ENCODE results near the gene RHBDD1.

The RHBDD1 gene

DNA sequence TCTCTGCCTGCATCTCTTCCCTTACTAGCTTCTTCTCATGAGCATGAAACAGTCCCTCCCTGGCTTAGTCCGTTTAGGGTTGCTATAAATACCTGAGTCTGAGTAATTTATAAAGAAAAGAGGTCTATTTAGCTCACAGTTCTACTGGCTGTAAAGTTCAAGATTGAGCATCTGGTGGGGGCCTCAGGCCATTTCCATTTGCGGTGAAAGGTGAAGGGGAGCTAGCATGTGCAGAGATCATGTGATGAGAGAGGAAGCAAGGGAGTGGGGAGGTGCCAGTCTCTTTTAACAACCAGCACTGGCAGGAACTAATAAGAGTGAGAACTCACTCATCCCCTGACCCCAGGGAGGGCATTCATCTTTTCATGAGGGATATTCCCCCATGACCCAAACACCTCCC, 26.8 kb downstream of the RHBDD1 start:
- DNase-seq, result no peak
- Histone ChIP-seq H3K4me1 (no peaks in the 10 kb centered on the region), H3K27me3 (no peaks in the 10 kb centered on the region), H3K4me3 (ENCODE audit: low read depth, low read length) (no peak overlapping the region), H3K9me3 (no peaks in the 10 kb centered on the region), H3K36me3 (no peaks in the 10 kb centered on the region; the same call in 1 of the 2 replicates)
- TF ChIP-seq, protein P1, sequence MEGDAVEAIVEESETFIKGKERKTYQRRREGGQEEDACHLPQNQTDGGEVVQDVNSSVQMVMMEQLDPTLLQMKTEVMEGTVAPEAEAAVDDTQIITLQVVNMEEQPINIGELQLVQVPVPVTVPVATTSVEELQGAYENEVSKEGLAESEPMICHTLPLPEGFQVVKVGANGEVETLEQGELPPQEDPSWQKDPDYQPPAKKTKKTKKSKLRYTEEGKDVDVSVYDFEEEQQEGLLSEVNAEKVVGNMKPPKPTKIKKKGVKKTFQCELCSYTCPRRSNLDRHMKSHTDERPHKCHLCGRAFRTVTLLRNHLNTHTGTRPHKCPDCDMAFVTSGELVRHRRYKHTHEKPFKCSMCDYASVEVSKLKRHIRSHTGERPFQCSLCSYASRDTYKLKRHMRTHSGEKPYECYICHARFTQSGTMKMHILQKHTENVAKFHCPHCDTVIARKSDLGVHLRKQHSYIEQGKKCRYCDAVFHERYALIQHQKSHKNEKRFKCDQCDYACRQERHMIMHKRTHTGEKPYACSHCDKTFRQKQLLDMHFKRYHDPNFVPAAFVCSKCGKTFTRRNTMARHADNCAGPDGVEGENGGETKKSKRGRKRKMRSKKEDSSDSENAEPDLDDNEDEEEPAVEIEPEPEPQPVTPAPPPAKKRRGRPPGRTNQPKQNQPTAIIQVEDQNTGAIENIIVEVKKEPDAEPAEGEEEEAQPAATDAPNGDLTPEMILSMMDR (IDR thresholded peaks at IDR 0.05; ENCODE audit: low read depth, low read length), result no peak

DNA sequence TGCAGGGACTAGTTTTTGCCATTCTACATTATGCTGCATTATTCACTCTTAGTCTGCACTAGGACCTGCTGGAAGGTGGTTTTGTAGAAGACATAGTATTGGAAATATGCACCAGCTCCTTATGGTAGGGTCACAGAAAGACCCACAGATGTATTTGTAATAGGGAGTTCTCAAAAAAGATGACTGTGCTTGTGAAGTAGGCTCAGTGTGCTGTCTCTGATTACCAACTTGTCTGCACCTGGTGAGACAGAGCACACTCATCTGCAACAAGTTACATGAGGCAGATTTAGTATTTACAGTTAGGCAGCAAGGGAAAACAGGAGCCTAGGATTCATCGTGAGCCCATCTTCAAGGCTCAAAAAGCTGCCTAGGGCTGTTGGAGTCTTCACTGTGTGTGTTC, 29.4 kb downstream of the RHBDD1 start:
- TF ChIP-seq, protein P1 (IDR thresholded peaks at IDR 0.05; ENCODE audit: low read depth, low read length), result no peak
- H3K4me1 ChIP-seq, result no peaks in the 10 kb centered on the region
- no peak overlapping the region for H3K4me3 ChIP-seq (ENCODE audit: low read depth, low read length)
- no peaks in the 10 kb centered on the region; the same call in 1 of the 2 replicates for H3K36me3 ChIP-seq
- no peak for DNase-seq
- H3K27me3 ChIP-seq, result no peaks in the 10 kb centered on the region
- no peaks in the 10 kb centered on the region for H3K9me3 ChIP-seq

DNA sequence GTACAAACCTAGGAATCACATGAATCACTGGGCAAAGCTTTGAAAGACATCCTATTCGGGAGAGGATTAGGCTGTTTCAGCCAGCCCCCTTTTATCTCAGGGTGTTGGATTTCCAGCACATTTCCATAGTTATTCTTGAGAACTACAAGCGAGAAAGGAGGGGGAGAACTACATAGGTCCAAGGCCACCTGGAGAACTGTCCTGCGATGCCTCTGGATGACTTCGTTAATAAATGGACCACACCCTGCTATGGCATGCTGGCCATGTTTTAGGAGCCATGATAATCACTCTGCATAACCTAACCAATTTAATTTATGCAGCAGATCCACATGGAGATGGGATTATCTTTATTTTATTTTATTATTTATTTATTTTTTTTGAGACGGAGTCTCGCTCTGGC, 29.9 kb downstream of the RHBDD1 start:
- TF ChIP-seq, protein P1 (IDR thresholded peaks at IDR 0.05; ENCODE audit: low read depth, low read length), result no peak
- Histone ChIP-seq H3K36me3 (no peaks in the 10 kb centered on the region; the same call in 1 of the 2 replicates), H3K27me3 (no peaks in the 10 kb centered on the region), H3K9me3 (no peaks in the 10 kb centered on the region), H3K4me3 (ENCODE audit: low read depth, low read length) (no peak overlapping the region), H3K4me1 (no peaks in the 10 kb centered on the region)
- no peak for DNase-seq

DNA sequence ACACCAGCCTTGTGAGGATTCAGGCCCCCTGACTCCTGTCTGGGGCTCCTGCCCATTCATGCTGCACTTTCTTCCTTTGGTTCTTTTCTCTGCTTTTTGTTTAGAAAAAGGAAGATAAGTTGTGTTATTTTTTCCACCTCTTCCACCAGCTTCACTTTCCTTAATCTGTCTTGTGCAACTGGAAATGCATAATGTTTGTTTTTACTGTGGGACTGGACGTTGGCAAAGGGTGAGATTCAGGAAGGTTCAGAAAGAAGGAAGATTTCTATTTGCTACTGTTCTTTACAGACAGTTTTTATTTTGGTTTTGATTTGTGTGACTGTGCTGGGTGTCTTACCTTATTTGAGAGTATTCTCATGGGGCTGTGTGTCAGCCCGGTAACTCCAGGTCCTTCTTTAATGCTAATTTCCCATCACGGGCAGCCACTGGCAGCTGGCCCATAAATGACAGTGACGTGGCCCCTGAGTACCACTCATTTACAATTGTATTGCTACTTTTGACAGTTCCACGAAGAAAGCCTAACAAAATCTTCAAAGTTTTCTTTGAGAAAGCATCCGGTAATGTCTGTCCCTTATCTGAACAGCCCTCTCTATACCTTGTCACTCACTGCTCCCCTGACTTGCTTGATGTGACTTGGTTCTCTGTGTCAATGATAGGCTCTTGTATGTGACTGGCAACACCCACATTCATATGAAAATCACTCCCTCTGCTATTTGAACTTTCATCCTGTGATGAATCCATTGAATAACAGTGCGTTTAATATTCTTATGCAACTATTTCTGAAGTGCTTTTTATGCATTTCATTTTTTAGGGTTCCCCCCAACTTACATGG, 32.7 kb downstream of the RHBDD1 start:
- TF ChIP-seq, protein P1 (IDR thresholded peaks at IDR 0.05; ENCODE audit: low read depth, low read length), result no peak
- H3K27me3 ChIP-seq, result no peaks in the 10 kb centered on the region
- no peaks in the 10 kb centered on the region for H3K4me1 ChIP-seq
- H3K36me3 ChIP-seq, result no peaks in the 10 kb centered on the region; the same call in 1 of the 2 replicates
- H3K9me3 ChIP-seq, result no peaks in the 10 kb centered on the region
- DNase-seq, result no peak
- H3K4me3 ChIP-seq (ENCODE audit: low read depth, low read length), result no peak overlapping the region

- no peaks in the 10 kb centered on the region; the same call in 1 of the 2 replicates for H3K36me3 ChIP-seq
- no peak for DNase-seq
- no peaks in the 10 kb centered on the region for H3K9me3 ChIP-seq
- no peaks in the 10 kb centered on the region for H3K27me3 ChIP-seq
- TF ChIP-seq, protein P1 (IDR thresholded peaks at IDR 0.05; ENCODE audit: low read depth, low read length), result no peak
- H3K4me1 ChIP-seq, result no peaks in the 10 kb centered on the region
- no peak overlapping the region for H3K4me3 ChIP-seq (ENCODE audit: low read depth, low read length)
These were observed 33.5 kb downstream of the RHBDD1 start for GRCh38 chr2:226869371-226869770.

DNA sequence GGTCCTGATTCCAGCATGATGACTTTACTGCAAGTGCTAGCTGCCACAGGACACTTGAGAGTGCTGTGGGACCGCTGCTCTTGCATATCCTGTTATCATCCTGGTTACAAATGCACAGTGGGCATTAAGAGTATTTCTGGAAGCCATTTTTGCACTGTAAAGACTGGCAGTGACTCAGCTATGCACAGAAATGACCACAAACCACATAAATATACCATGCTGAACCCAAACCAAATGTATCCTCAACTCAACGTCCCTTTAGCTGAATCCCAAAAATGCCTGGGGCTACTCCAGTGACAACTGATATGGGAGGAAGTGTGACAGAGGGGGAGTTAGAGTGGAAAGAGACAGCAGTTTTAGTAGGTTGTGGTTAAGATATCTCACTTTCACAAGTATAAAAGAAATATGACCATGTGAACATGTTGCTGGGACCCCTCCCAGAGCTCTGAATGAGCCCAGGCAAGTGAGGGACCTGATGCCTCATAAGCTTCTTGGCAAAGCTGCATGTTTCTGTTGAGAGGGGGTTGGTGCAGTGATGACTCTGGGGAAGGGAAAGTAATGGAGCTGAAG, 37.3 kb downstream of the RHBDD1 start:
- Histone ChIP-seq H3K4me3 (ENCODE audit: low read depth, low read length) (no peak overlapping the region), H3K9me3 (no peaks in the 10 kb centered on the region), H3K4me1 (no peaks in the 10 kb centered on the region), H3K27me3 (no peaks in the 10 kb centered on the region), H3K36me3 (no peaks in the 10 kb centered on the region)
- DNase-seq, result no peak
- TF ChIP-seq, protein P1 (IDR thresholded peaks at IDR 0.05; ENCODE audit: low read depth, low read length), result no peak
